ENCODE measurements around the gene EHBP1L1. TPM values are rescaled to one million over a fixed set of nuclear protein-coding genes. Genes with fewer than 3 reads are reported as not detected.

EHBP1L1 gene
- total RNA-seq, 1 donor from 2014 or later: 157 TPM

- no peaks in the 10 kb centered on the region for H3K27me3 ChIP-seq (ENCODE audit: control insufficient read depth in 3 of 3, insufficient read depth in 3 of 3, low read length in 3 of 3)
- H3K4me3 ChIP-seq (ENCODE audit: low read length in 3 of 3): no peak overlapping the region
- H3K9ac ChIP-seq (ENCODE audit: low read depth in 1 of 3, low read length in 3 of 3): no peak overlapping the region
- H3K36me3 ChIP-seq (ENCODE audit: control insufficient read depth in 3 of 3, insufficient read depth in 3 of 3, low read length in 3 of 3): peaks cover 73 to 87% (median 74%) of the 10 kb centered on the region in 3 donors
- H3K4me1 ChIP-seq (ENCODE audit: control insufficient read depth in 3 of 3, insufficient read depth in 3 of 3, low read length in 3 of 3): peaks cover 5 to 6% (median 6%) of the 10 kb centered on the region in 3 donors
- no peaks in the 10 kb centered on the region for H3K9me3 ChIP-seq (ENCODE audit: control insufficient read depth in 3 of 3, low read length in 3 of 3)
- no peak overlapping the region for H3K27ac ChIP-seq (ENCODE audit: low read depth, low read length)
These were observed 46.2 kb downstream of the EHBP1L1 start for GRCh38 chr11:65622011-65622410.

- Histone ChIP-seq H3K4me3 (ENCODE audit: low read length in 3 of 3) (no peak overlapping the region), H3K9me3 (ENCODE audit: control insufficient read depth in 3 of 3, low read length in 3 of 3) (no peaks in the 10 kb centered on the region), H3K9ac (ENCODE audit: low read depth in 1 of 3, low read length in 3 of 3) (no peak overlapping the region), H3K4me1 (ENCODE audit: control insufficient read depth in 3 of 3, insufficient read depth in 3 of 3, low read length in 3 of 3) (no peaks in the 10 kb centered on the region), H3K36me3 (ENCODE audit: control insufficient read depth in 3 of 3, insufficient read depth in 3 of 3, low read length in 3 of 3) (peaks cover 74 to 88% (median 76%) of the 10 kb centered on the region in 3 donors), H3K27ac (ENCODE audit: low read depth, low read length) (no peak overlapping the region), H3K27me3 (ENCODE audit: control insufficient read depth in 3 of 3, insufficient read depth in 3 of 3, low read length in 3 of 3) (no peaks in the 10 kb centered on the region)
These were observed 47.3 kb downstream of the EHBP1L1 start for GRCh38 chr11:65623177-65623576.

GRCh38 chr11:65623852-65624616 lies 48.2 kb downstream of the EHBP1L1 start:
- H3K4me3 ChIP-seq (ENCODE audit: low read length in 3 of 3): no peak overlapping the region
- peaks cover 73 to 86% (median 75%) of the 10 kb centered on the region in 3 donors for H3K36me3 ChIP-seq (ENCODE audit: control insufficient read depth in 3 of 3, insufficient read depth in 3 of 3, low read length in 3 of 3)
- H3K27me3 ChIP-seq (ENCODE audit: control insufficient read depth in 3 of 3, insufficient read depth in 3 of 3, low read length in 3 of 3): no peaks in the 10 kb centered on the region
- no peak overlapping the region for H3K27ac ChIP-seq (ENCODE audit: low read depth, low read length)
- no peaks in the 10 kb centered on the region for H3K9me3 ChIP-seq (ENCODE audit: control insufficient read depth in 3 of 3, low read length in 3 of 3)
- no peak overlapping the region for H3K9ac ChIP-seq (ENCODE audit: low read depth in 1 of 3, low read length in 3 of 3)
- no peaks in the 10 kb centered on the region for H3K4me1 ChIP-seq (ENCODE audit: control insufficient read depth in 3 of 3, insufficient read depth in 3 of 3, low read length in 3 of 3)

- H3K4me3 ChIP-seq (ENCODE audit: low read length in 3 of 3): no peak overlapping the region
- no peaks in the 10 kb centered on the region for H3K27me3 ChIP-seq (ENCODE audit: control insufficient read depth in 3 of 3, insufficient read depth in 3 of 3, low read length in 3 of 3)
- H3K9ac ChIP-seq (ENCODE audit: low read depth in 1 of 3, low read length in 3 of 3): no peak overlapping the region
- peaks cover 73 to 86% (median 75%) of the 10 kb centered on the region in 3 donors for H3K36me3 ChIP-seq (ENCODE audit: control insufficient read depth in 3 of 3, insufficient read depth in 3 of 3, low read length in 3 of 3)
- no peaks in the 10 kb centered on the region for H3K4me1 ChIP-seq (ENCODE audit: control insufficient read depth in 3 of 3, insufficient read depth in 3 of 3, low read length in 3 of 3)
- H3K27ac ChIP-seq (ENCODE audit: low read depth, low read length): no peak overlapping the region
- H3K9me3 ChIP-seq (ENCODE audit: control insufficient read depth in 3 of 3, low read length in 3 of 3): no peaks in the 10 kb centered on the region
These were observed 49.2 kb downstream of the EHBP1L1 start for GRCh38 chr11:65624931-65625627.

GRCh38 chr11:65625628-65626342 lies 49.9 kb downstream of the EHBP1L1 start:
- no peaks in the 10 kb centered on the region for H3K9me3 ChIP-seq (ENCODE audit: control insufficient read depth in 3 of 3, low read length in 3 of 3)
- no peaks in the 10 kb centered on the region for H3K4me1 ChIP-seq (ENCODE audit: control insufficient read depth in 3 of 3, insufficient read depth in 3 of 3, low read length in 3 of 3)
- H3K4me3 ChIP-seq (ENCODE audit: low read length in 3 of 3): no peak overlapping the region
- no peak overlapping the region for H3K27ac ChIP-seq (ENCODE audit: low read depth, low read length)
- no peaks in the 10 kb centered on the region for H3K27me3 ChIP-seq (ENCODE audit: control insufficient read depth in 3 of 3, insufficient read depth in 3 of 3, low read length in 3 of 3)
- no peak overlapping the region for H3K9ac ChIP-seq (ENCODE audit: low read depth in 1 of 3, low read length in 3 of 3)
- H3K36me3 ChIP-seq (ENCODE audit: control insufficient read depth in 3 of 3, insufficient read depth in 3 of 3, low read length in 3 of 3): peaks cover 73 to 86% (median 76%) of the 10 kb centered on the region in 3 donors

GRCh38 chr11:65627202-65627601 lies 51.3 kb downstream of the EHBP1L1 start:
- Histone ChIP-seq H3K27ac (ENCODE audit: low read depth, low read length) (no peak overlapping the region), H3K9ac (ENCODE audit: low read depth in 1 of 3, low read length in 3 of 3) (no peak overlapping the region), H3K9me3 (ENCODE audit: control insufficient read depth in 3 of 3, low read length in 3 of 3) (no peaks in the 10 kb centered on the region), H3K4me3 (ENCODE audit: low read length in 3 of 3) (no peak overlapping the region), H3K36me3 (ENCODE audit: control insufficient read depth in 3 of 3, insufficient read depth in 3 of 3, low read length in 3 of 3) (peaks cover 75 to 83% (median 82%) of the 10 kb centered on the region in 3 donors), H3K4me1 (ENCODE audit: control insufficient read depth in 3 of 3, insufficient read depth in 3 of 3, low read length in 3 of 3) (no peaks in the 10 kb centered on the region), H3K27me3 (ENCODE audit: control insufficient read depth in 3 of 3, insufficient read depth in 3 of 3, low read length in 3 of 3) (no peaks in the 10 kb centered on the region)

GRCh38 chr11:65629579-65629978 lies 53.7 kb downstream of the EHBP1L1 start:
- H3K4me1 ChIP-seq (ENCODE audit: control insufficient read depth in 3 of 3, insufficient read depth in 3 of 3, low read length in 3 of 3): no peaks in the 10 kb centered on the region
- H3K4me3 ChIP-seq (ENCODE audit: low read length in 3 of 3): no peak overlapping the region
- H3K9ac ChIP-seq (ENCODE audit: low read depth in 1 of 3, low read length in 3 of 3): no peak overlapping the region
- H3K27me3 ChIP-seq (ENCODE audit: control insufficient read depth in 3 of 3, insufficient read depth in 3 of 3, low read length in 3 of 3): no peaks in the 10 kb centered on the region
- H3K36me3 ChIP-seq (ENCODE audit: control insufficient read depth in 3 of 3, insufficient read depth in 3 of 3, low read length in 3 of 3): peaks cover 72 to 74% (median 72%) of the 10 kb centered on the region in 3 donors
- H3K9me3 ChIP-seq (ENCODE audit: control insufficient read depth in 3 of 3, low read length in 3 of 3): no peaks in the 10 kb centered on the region
- H3K27ac ChIP-seq (ENCODE audit: low read depth, low read length): no peak overlapping the region

- no peaks in the 10 kb centered on the region for H3K4me1 ChIP-seq (ENCODE audit: control insufficient read depth in 3 of 3, insufficient read depth in 3 of 3, low read length in 3 of 3)
- no peaks in the 10 kb centered on the region for H3K9me3 ChIP-seq (ENCODE audit: control insufficient read depth in 3 of 3, low read length in 3 of 3)
- H3K27me3 ChIP-seq (ENCODE audit: control insufficient read depth in 3 of 3, insufficient read depth in 3 of 3, low read length in 3 of 3): no peaks in the 10 kb centered on the region
- no peak overlapping the region for H3K4me3 ChIP-seq (ENCODE audit: low read length in 3 of 3)
- H3K36me3 ChIP-seq (ENCODE audit: control insufficient read depth in 3 of 3, insufficient read depth in 3 of 3, low read length in 3 of 3): peaks cover 72 to 74% (median 72%) of the 10 kb centered on the region in 3 donors
- H3K9ac ChIP-seq (ENCODE audit: low read depth in 1 of 3, low read length in 3 of 3): no peak overlapping the region
- H3K27ac ChIP-seq (ENCODE audit: low read depth, low read length): no peak overlapping the region
These were observed 54.4 kb downstream of the EHBP1L1 start for GRCh38 chr11:65630215-65630614.

- no peaks in the 10 kb centered on the region for H3K9me3 ChIP-seq (ENCODE audit: control insufficient read depth in 3 of 3, low read length in 3 of 3)
- no peak overlapping the region for H3K4me3 ChIP-seq (ENCODE audit: low read length in 3 of 3)
- peaks cover 56 to 62% (median 59%) of the 10 kb centered on the region in 3 donors for H3K36me3 ChIP-seq (ENCODE audit: control insufficient read depth in 3 of 3, insufficient read depth in 3 of 3, low read length in 3 of 3)
- no peaks in the 10 kb centered on the region for H3K27me3 ChIP-seq (ENCODE audit: control insufficient read depth in 3 of 3, insufficient read depth in 3 of 3, low read length in 3 of 3)
- no peak overlapping the region for H3K27ac ChIP-seq (ENCODE audit: low read depth, low read length)
- peaks cover 11 to 15% (median 15%) of the 10 kb centered on the region in 3 donors for H3K4me1 ChIP-seq (ENCODE audit: control insufficient read depth in 3 of 3, insufficient read depth in 3 of 3, low read length in 3 of 3)
- H3K9ac ChIP-seq (ENCODE audit: low read depth in 1 of 3, low read length in 3 of 3): no peak overlapping the region
These were observed 57.7 kb downstream of the EHBP1L1 start for GRCh38 chr11:65633390-65634108.
